Ascending aorta (tissue), 2 donors: Measurements from ENCODE around the gene ATP5F1D. TPM values are rescaled to one million over a fixed set of nuclear protein-coding genes. Genes with fewer than 3 reads are reported as not detected.

Experiments used
- DNase-seq, 2 donors: peaks; one replicate each; pipeline ENCODE4 v3.0.0-alpha.2; 2019; ENCODE audit warnings: low spot score in 2 of 2
- H3K27ac ChIP-seq, 2 donors: fragments of 200-600 bp; sonication (generic); one replicate each; pipeline ENCODE4 v1.5.1; 2016 to 2017; ENCODE audit warnings: mild to moderate bottlenecking in 1 of 2
- H3K27me3 ChIP-seq: fragments of 200-600 bp; sonication (generic); one replicate; pipeline ENCODE4 v1.5.1; 2017
- H3K36me3 ChIP-seq, 2 donors: fragments of 200-600 bp; sonication (generic); one replicate each; pipeline ENCODE4 v1.5.1; 2016
- H3K4me1 ChIP-seq, 2 donors: fragments of 200-600 bp; sonication (generic); one replicate each; pipeline ENCODE4 v1.5.1; 2016 to 2017; ENCODE audit warnings: mild to moderate bottlenecking in 1 of 2
- H3K4me3 ChIP-seq, 2 donors: fragments of 200-600 bp; sonication (generic); one replicate each; pipeline ENCODE4 v1.5.1; 2016 to 2017; ENCODE audit warnings: mild to moderate bottlenecking in 1 of 2
- H3K9me3 ChIP-seq, 2 donors: fragments of 200-600 bp; sonication (generic); one replicate each; pipeline ENCODE4 v1.5.1; 2016
- intact Hi-C: fragments of 100-400 bp; cut with DNase I; formaldehyde crosslinking; loops from one replicate; pipeline ENCODE4 v1.15.1; 2023
- total RNA-seq: library from RNA; depleted of rRNA; stranded (reverse); fragments of >200 nt; gene quantifications from one replicate; pipeline ENCODE4 v1.1.0, GENCODE V29; 2016
- TF ChIP-seq, protein P1 (sequence below), 3 experiments: fragments of 200-600 bp in 2 of 3; fragments of 450-650 bp in 1 of 3; sonication (generic) in 2 of 3; IDR thresholded peaks; one replicate each; pipeline ENCODE4 v1.5.1; 2016 to 2019; ENCODE audit warnings: antibody characterized with exemption in 3 of 3, mild to moderate bottlenecking in 1 of 3, moderate library complexity in 1 of 3

Gene ATP5F1D
- total RNA-seq, 1 donor from 2014 or later = 232 TPM

DNA sequence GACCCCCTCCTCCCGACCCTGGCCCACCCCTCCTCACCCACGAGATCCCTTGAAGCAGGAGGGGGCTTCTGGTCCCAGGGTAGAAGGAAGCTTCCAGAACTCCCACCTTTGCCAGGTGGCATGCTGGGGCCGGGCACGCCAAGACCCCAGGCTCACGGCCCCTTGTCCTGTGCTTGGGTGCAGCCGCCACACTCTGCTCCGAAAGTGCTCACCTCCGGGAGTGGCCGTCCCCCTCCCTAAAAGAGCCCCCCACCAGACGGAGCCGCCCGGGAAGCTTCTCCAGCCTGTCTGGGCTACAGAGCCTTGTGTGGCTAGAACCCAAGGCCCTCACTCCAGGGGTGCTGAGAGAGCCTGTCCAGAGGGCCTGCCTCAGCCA, 42.4 kb downstream of the ATP5F1D start:
- Histone ChIP-seq H3K27ac (no peak overlapping the region), H3K36me3 (peaks cover 4 to 6% of the 10 kb centered on the region in 2 donors), H3K4me1 (no peaks in the 10 kb centered on the region), H3K9me3 (no peaks in the 10 kb centered on the region), H3K27me3 (peaks cover 20% of the 10 kb centered on the region), H3K4me3 (no peak overlapping the region)
- DNase-seq = no peak
- intact Hi-C loops = no loop called here
- TF ChIP-seq, protein P1, sequence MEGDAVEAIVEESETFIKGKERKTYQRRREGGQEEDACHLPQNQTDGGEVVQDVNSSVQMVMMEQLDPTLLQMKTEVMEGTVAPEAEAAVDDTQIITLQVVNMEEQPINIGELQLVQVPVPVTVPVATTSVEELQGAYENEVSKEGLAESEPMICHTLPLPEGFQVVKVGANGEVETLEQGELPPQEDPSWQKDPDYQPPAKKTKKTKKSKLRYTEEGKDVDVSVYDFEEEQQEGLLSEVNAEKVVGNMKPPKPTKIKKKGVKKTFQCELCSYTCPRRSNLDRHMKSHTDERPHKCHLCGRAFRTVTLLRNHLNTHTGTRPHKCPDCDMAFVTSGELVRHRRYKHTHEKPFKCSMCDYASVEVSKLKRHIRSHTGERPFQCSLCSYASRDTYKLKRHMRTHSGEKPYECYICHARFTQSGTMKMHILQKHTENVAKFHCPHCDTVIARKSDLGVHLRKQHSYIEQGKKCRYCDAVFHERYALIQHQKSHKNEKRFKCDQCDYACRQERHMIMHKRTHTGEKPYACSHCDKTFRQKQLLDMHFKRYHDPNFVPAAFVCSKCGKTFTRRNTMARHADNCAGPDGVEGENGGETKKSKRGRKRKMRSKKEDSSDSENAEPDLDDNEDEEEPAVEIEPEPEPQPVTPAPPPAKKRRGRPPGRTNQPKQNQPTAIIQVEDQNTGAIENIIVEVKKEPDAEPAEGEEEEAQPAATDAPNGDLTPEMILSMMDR (IDR thresholded peaks at IDR 0.05) = no peak

DNA sequence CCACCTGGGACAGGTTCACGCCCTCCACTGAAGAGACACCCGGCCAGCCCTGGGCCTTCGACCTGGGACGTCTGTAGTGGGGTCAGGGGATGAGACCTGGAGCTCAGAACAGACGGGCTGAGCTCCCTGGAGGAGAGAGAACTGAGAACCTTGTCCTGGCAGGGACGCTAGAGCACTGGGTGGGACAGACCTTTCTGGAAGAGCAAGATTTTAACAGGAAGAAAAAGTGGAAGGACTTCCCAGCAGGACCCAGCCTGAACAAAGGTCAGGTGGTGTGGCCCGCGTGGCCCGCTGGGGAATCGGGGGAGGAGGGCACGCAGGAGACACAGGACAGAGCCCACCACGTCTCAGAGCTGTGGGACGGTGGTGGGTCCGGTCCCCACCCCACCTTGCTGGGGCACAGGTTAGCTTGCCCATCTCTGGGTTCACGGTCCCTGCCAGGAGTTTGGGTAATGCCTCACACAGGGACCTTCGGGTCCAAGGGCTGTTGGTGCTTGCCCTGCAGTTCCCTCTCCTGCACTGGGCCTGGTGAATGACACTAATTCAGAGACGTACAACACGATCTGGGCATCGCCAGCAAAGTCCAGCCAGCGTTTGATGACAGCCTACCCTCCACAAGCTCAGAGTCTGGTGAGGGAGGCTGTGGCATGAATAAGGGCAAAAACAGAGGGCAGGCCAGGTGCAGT, 42.9 kb downstream of the ATP5F1D start:
- Histone ChIP-seq H3K4me3 (no peak overlapping the region), H3K27ac (no peak overlapping the region), H3K9me3 (no peaks in the 10 kb centered on the region), H3K36me3 (peaks cover 0 to under 1% of the 10 kb centered on the region in 2 donors), H3K27me3 (peaks cover 20% of the 10 kb centered on the region), H3K4me1 (no peaks in the 10 kb centered on the region)
- DNase-seq = no peak
- intact Hi-C loops = no loop called here
- TF ChIP-seq, protein P1 (IDR thresholded peaks at IDR 0.05) = no peak

DNA sequence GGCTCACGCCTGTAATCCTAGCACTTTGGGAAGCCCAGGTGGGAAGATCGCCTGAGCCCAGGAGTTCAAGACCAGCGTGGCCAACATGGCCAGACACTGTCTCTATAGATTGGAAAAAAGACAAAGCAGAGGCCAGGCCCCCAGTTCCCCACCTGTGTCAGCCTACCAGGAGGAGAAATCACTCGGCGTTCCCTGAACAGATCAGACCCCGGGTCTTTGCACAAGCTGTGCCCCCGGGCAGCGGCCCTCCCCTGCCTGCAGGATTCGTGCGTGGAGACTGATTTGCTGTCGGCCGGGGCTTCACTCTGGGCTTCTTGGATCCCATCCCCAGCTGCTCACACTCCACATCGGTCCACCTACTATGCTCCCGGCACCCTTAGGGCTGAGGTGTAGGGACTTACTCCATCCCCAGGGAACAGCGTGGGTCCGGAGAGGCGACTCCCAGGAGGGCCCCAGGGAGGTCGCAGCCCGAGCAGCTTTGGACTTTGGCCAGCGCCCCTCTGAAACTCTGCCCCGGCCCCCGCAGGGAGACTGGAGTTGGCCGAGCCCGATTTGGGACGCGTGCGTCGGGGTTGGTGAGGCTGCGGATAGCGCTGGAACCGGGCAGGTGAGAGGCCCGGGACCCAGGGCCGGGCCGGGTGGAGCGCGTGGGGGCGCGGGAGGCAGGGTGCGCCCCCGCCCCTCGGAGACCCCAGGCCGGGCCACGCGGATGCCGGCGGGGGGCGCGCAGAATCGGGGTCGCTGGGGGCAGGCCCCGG, 43.6 kb downstream of the ATP5F1D start:
- H3K27ac ChIP-seq = no peak overlapping the region
- no peaks in the 10 kb centered on the region for H3K36me3 ChIP-seq
- intact Hi-C loops = no loop called here
- H3K4me3 ChIP-seq = no peak overlapping the region
- no peak for DNase-seq
- no peaks in the 10 kb centered on the region for H3K4me1 ChIP-seq
- TF ChIP-seq, protein P1 (IDR thresholded peaks at IDR 0.05) = no peak
- H3K9me3 ChIP-seq = no peaks in the 10 kb centered on the region
- H3K27me3 ChIP-seq = peaks cover 20% of the 10 kb centered on the region

DNA sequence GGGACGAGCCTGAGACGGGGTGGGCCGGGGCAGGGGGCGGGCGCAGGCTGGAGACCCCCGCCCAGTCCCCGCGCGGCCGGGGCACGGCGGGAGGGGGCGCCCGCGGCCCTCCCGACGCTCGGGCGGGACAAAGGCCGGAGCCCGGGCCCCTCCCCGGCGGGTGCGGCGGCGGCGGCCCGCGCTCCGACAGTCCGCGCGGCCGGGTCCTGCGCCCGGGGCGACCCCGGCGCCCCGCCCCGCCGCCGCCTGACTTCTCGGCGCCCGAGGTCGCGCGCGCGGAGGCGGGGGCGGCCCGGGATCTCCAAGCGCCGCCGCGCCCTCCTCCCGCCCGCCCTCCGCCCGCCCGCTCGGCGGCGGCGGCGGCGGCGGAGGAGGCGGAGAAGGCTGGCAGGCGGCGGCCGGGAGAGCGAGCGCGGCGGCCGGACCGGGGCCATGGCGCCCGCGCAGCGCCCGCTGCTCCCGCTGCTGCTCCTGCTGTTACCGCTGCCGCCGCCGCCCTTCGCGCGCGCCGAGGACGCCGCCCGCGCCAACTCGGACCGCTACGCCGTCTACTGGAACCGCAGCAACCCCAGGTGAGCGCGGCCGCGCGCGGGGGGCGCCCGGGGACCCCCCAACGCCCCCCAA, 44.3 kb downstream of the ATP5F1D start, which contains the start of gene EFNA2:
Gene EFNA2, plus strand, starts transcription at position 137 of the 624 bp plus-strand sequence. Its CDS starts 296 bp downstream, at position 433.
- no peak within 1 kb of the TSS for H3K27ac ChIP-seq
- intact Hi-C loops = no loop called here
- H3K4me3 ChIP-seq = no peak within 1 kb of the TSS

More for the DNA sequence above, 44.3 kb downstream of the ATP5F1D start, which contains the start of gene EFNA2:
- peaks cover 20% of the 10 kb centered on the region for H3K27me3 ChIP-seq
- H3K4me1 ChIP-seq = no peaks in the 10 kb centered on the region
- no peaks in the 10 kb centered on the region for H3K36me3 ChIP-seq
- no peak for DNase-seq
- TF ChIP-seq, protein P1 (IDR thresholded peaks at IDR 0.05) = no peak
- no peaks in the 10 kb centered on the region for H3K9me3 ChIP-seq
